ENCODE results near the gene H2AZ1.

The H2AZ1 gene

DNA sequence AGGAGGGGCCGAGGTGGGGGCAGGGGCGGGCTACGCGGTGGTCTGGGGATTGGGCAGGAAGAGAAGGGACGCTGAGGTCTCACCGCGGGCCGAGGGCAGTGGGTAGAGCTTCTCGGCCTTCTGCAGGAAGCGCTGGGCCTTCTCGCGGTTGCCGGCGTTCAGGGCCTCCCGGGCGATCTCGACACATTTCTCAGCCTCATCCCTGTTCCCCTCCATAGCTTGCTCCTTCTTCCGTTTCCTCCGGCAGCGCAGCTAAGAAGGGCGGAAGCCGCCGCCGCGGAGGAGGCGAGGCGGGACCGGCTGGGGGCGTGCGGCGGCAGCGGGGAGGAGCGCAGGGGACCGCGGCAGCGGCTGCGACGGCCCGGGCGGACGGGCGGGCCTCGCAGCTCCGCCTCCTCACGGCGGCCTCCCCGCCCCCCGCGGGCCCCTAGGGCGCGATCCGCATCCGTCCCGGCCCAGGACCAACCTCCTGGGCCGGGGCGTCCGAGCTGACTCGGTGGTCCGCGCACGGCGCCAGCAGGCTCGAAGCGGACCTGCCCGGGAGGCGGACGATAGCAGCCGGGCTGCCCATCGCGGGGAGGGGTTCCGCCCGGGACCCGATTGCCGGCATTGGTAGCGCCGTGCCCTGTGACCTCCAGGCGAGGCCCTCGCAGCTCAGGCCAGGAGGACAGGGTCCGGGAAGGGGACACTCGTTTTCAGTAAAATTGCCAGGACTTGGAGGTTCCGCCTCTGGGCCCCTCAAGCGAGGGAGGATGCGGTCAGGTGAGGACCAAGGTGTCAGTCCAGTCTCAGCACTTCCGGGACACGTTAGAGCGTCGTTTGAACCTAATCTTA, 3.5 kb downstream of the H2AZ1 start, which contains the start of gene DNAJB14:
Gene DNAJB14 (minus strand): TSS at position 263 of the 834 bp plus-strand sequence. CDS start 47 bp downstream, at position 216.
- peak within 1 kb of the TSS; percentile 79 for H2AFZ ChIP-seq (ENCODE audit: low read depth, low read length)
- ATAC-seq (ENCODE audit: insufficient read depth, low read depth) (peak; percentile 59), DNase-seq (peak; percentile 86)
- no peak for TF ChIP-seq EZH2 (IDR thresholded peaks at IDR 0.05; ENCODE audit: borderline replicate concordance, low read depth, low read length, severe bottlenecking)
- TF ChIP-seq, protein P1, sequence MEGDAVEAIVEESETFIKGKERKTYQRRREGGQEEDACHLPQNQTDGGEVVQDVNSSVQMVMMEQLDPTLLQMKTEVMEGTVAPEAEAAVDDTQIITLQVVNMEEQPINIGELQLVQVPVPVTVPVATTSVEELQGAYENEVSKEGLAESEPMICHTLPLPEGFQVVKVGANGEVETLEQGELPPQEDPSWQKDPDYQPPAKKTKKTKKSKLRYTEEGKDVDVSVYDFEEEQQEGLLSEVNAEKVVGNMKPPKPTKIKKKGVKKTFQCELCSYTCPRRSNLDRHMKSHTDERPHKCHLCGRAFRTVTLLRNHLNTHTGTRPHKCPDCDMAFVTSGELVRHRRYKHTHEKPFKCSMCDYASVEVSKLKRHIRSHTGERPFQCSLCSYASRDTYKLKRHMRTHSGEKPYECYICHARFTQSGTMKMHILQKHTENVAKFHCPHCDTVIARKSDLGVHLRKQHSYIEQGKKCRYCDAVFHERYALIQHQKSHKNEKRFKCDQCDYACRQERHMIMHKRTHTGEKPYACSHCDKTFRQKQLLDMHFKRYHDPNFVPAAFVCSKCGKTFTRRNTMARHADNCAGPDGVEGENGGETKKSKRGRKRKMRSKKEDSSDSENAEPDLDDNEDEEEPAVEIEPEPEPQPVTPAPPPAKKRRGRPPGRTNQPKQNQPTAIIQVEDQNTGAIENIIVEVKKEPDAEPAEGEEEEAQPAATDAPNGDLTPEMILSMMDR (IDR thresholded peaks at IDR 0.05; ENCODE audit: borderline replicate concordance, extremely low read depth, low read length, poor library complexity, severe bottlenecking), result no peak
- peak within 1 kb of the TSS; percentile 91 for H3K4me2 ChIP-seq (ENCODE audit: insufficient read depth, low read length)
- peak within 1 kb of the TSS; percentile 93 for H3K9ac ChIP-seq (ENCODE audit: low read depth, low read length)
- H3K9me3 ChIP-seq (ENCODE audit: insufficient read depth, low read length, severe bottlenecking), result no peaks in the 10 kb centered on the region
- H3K79me2 ChIP-seq (ENCODE audit: insufficient read depth, low read length), result peaks cover 92% of the 10 kb centered on the region
- H3K27me3 ChIP-seq (ENCODE audit: insufficient read depth, low read length, poor library complexity), result no peaks in the 10 kb centered on the region
- H3K4me1 ChIP-seq (ENCODE audit: insufficient read depth, low read length), result peaks cover 58% of the 10 kb centered on the region
- H3K36me3 ChIP-seq (ENCODE audit: insufficient read depth, low read length), result peaks cover 38% of the 10 kb centered on the region
- peak within 1 kb of the TSS; percentile 96 for H3K27ac ChIP-seq (ENCODE audit: low read length)
- peak within 1 kb of the TSS; percentile 69 to 76 for H3K4me3 ChIP-seq (ENCODE audit: low read depth in 1 of 2, low read length in 2 of 2)
- peaks cover 30% of the 10 kb centered on the region for H4K20me1 ChIP-seq (ENCODE audit: insufficient read depth, low read length)

DNA sequence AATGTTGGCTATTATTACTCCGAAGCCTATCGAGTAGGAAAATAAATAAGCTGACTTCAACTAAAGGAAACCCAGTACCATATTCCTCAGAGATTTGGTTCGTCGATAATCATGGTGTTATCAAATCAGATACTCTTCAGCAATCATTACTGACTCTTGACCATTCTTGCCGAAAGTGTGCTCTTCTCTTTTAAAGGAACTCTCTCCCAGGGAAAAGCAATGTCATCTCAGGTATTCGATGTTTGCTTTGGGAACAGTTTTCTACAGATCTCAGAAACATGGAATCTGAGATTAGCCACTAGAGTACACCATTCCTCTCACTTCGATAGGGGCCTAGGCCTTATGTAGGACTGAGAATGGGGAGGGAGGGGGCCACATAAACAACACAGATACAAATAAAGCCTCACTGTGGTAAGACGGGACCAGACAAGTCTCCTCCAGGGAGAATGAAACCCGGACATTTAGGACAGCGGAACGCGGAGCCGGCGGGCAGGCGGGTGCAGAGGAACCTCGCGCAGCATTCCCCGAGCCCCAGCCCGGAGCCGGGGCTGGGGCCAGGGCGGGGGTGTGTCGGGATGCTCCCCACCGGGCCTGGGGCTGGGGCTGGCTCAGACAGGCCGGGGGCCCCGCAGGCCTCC, 4.2 kb downstream of the H2AZ1 start:
- peaks cover 54% of the 10 kb centered on the region for H3K4me1 ChIP-seq (ENCODE audit: insufficient read depth, low read length)
- peak overlapping the region; percentile 69 to 76 for H3K4me3 ChIP-seq (ENCODE audit: low read depth in 1 of 2, low read length in 2 of 2)
- H3K4me2 ChIP-seq (ENCODE audit: insufficient read depth, low read length), result peak overlapping the region; percentile 91
- ATAC-seq (ENCODE audit: insufficient read depth, low read depth) (peak; percentile 2; the same call in 2 of the 3 replicates), DNase-seq (no peak)
- H3K36me3 ChIP-seq (ENCODE audit: insufficient read depth, low read length), result peaks cover 38% of the 10 kb centered on the region
- H3K9ac ChIP-seq (ENCODE audit: low read depth, low read length), result peak overlapping the region; percentile 93
- H3K27me3 ChIP-seq (ENCODE audit: insufficient read depth, low read length, poor library complexity), result no peaks in the 10 kb centered on the region
- H2AFZ ChIP-seq (ENCODE audit: low read depth, low read length), result peak overlapping the region; percentile 79
- H4K20me1 ChIP-seq (ENCODE audit: insufficient read depth, low read length), result peaks cover 32% of the 10 kb centered on the region
- H3K79me2 ChIP-seq (ENCODE audit: insufficient read depth, low read length), result peaks cover 94% of the 10 kb centered on the region
- H3K27ac ChIP-seq (ENCODE audit: low read length), result peak overlapping the region; percentile 96
- no peaks in the 10 kb centered on the region for H3K9me3 ChIP-seq (ENCODE audit: insufficient read depth, low read length, severe bottlenecking)
- no peak for TF ChIP-seq EZH2 (IDR thresholded peaks at IDR 0.05; ENCODE audit: borderline replicate concordance, low read depth, low read length, severe bottlenecking)
- TF ChIP-seq, protein P1 (IDR thresholded peaks at IDR 0.05; ENCODE audit: borderline replicate concordance, extremely low read depth, low read length, poor library complexity, severe bottlenecking), result peak; percentile 36

DNA sequence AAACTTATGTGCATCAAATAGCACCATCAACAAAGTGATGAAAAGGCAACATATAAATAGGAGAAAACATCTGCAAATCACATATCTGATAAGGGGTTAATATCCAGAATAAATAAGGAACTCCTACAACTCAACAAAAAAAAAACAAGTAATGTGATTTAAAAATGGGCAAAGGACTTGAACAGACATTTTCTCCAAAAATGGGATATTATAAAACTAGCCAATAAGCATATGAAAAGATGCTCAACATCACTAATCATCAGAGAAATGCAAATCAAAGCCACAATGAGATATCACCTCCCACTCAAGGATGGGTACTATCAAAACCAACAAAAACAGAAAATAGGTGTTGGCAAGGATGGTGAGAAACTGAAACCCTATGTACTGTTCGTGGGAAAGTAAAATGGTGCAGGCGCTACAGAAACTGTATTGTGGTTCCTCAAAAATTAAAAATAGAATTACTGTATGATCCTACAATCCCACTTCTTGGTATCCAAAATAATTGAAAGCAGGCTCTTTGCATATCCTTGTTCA, 6.1 kb downstream of the H2AZ1 start:
- no peaks in the 10 kb centered on the region for H3K27me3 ChIP-seq (ENCODE audit: insufficient read depth, low read length, poor library complexity)
- H3K79me2 ChIP-seq (ENCODE audit: insufficient read depth, low read length), result peaks cover 100% of the 10 kb centered on the region
- no peaks in the 10 kb centered on the region for H3K9me3 ChIP-seq (ENCODE audit: insufficient read depth, low read length, severe bottlenecking)
- H3K4me3 ChIP-seq (ENCODE audit: low read depth in 1 of 2, low read length in 2 of 2), result peak overlapping the region in 1 of 2 experiments; percentile 20; a peak in 2 of 4 replicates
- H3K9ac ChIP-seq (ENCODE audit: low read depth, low read length), result no peak overlapping the region
- peaks cover 43% of the 10 kb centered on the region for H3K36me3 ChIP-seq (ENCODE audit: insufficient read depth, low read length)
- TF ChIP-seq EZH2 (IDR thresholded peaks at IDR 0.05; ENCODE audit: borderline replicate concordance, low read depth, low read length, severe bottlenecking), result no peak
- TF ChIP-seq, protein P1 (IDR thresholded peaks at IDR 0.05; ENCODE audit: borderline replicate concordance, extremely low read depth, low read length, poor library complexity, severe bottlenecking), result no peak
- no peak overlapping the region for H2AFZ ChIP-seq (ENCODE audit: low read depth, low read length)
- no peak overlapping the region for H3K27ac ChIP-seq (ENCODE audit: low read length)
- DNase-seq (no peak), ATAC-seq (ENCODE audit: insufficient read depth, low read depth) (no peak)
- peaks cover 34% of the 10 kb centered on the region for H4K20me1 ChIP-seq (ENCODE audit: insufficient read depth, low read length)
- peak overlapping the region; percentile 91 for H3K4me2 ChIP-seq (ENCODE audit: insufficient read depth, low read length)
- H3K4me1 ChIP-seq (ENCODE audit: insufficient read depth, low read length), result peaks cover 54% of the 10 kb centered on the region
